PC-9 (cell line): ENCODE measurements around the gene BRIX1.
A peak's percentile ranks its signal among the peaks of the same experiment; 100 is the strongest.

Source experiments
- CTCF ChIP-seq: fragments of 200-600 bp; sonication (generic); conservative IDR thresholded peaks from 2 replicates; pipeline ENCODE4 v1.6.1; 2017; ENCODE audit warnings: mixed run types, antibody characterized with exemption, mild to moderate bottlenecking, moderate library complexity
- EZH2 ChIP-seq: fragments of 200-600 bp; sonication (generic); IDR thresholded peaks from 2 replicates; pipeline ENCODE4 v1.8.0; 2017; ENCODE audit warnings: antibody characterized with exemption, low read depth

GRCh38 chr5:34915139-34915855 lies at the start of gene BRIX1, which contains the start of gene RAD1:
- TF ChIP-seq CTCF (0 out of 2 replicates have a peak, but pooled peaks have one; percentile 39), EZH2 (no peak)
